Left ventricle myocardium inferior (tissue), 1 donor: ENCODE results near the gene MCOLN3. TPM values are rescaled to one million over a fixed set of nuclear protein-coding genes. Genes with fewer than 3 reads are reported as not detected.

ENCODE experiments used
- DNase-seq: peaks from one replicate; pipeline ENCODE4 v3.0.0-alpha.2; 2020
- H3K27ac ChIP-seq: fragments of 200-600 bp; replicated peaks from 2 replicates; pipeline ENCODE4 v1.8.0; 2021
- H3K27me3 ChIP-seq: fragments of 200-600 bp; 2 replicates; pipeline ENCODE4 v1.8.0; 2021; ENCODE audit warnings: low read depth
- H3K36me3 ChIP-seq: fragments of 200-600 bp; 2 replicates; pipeline ENCODE4 v1.8.0; 2021
- H3K4me1 ChIP-seq: fragments of 200-600 bp; 2 replicates; pipeline ENCODE4 v1.8.0; 2021
- H3K4me3 ChIP-seq: fragments of 200-600 bp; 2 replicates; pipeline ENCODE4 v1.8.0; 2021; ENCODE audit warnings: mild to moderate bottlenecking, moderate library complexity
- H3K9me3 ChIP-seq: fragments of 200-600 bp; replicated peaks from 2 replicates; pipeline ENCODE4 v1.8.0; 2021
- CTCF ChIP-seq: fragments of 200-600 bp; IDR thresholded peaks from 2 replicates; pipeline ENCODE4 v1.8.0; 2021; ENCODE audit warnings: antibody characterized with exemption, mild to moderate bottlenecking, borderline replicate concordance
- intact Hi-C: fragments of 100-400 bp; cut with micrococcal nuclease; formaldehyde crosslinking; loops from one replicate; pipeline ENCODE4 v1.11.0; 2022
- total RNA-seq: library from RNA; stranded (reverse); fragmentation: NEBNext Ultra II Directional; extraction: Animal tissue kit (Norgen Biotek cat#: 25700); gene quantifications from one replicate; pipeline ENCODE4 v1.2.1, GENCODE V29; 2021
- donor health status: DM: no; HTN: yes; CAD: no; lungs with severe emphysema.

MCOLN3 gene
- total RNA-seq, 1 donor from 2014 or later = 0.44 TPM

GRCh38 chr1:84972377-84972987, 75.8 kb downstream of the MCOLN3 start:
- H3K27me3 ChIP-seq = no peaks in the 10 kb centered on the region
- no peak overlapping the region for H3K4me3 ChIP-seq
- H3K36me3 ChIP-seq = no peaks in the 10 kb centered on the region
- no peaks in the 10 kb centered on the region for H3K4me1 ChIP-seq
- H3K9me3 ChIP-seq = no peaks in the 10 kb centered on the region
- DNase-seq = no peak
- intact Hi-C loops = no loop called here
- H3K27ac ChIP-seq = no peak overlapping the region
- TF ChIP-seq CTCF = no peak

- no peaks in the 10 kb centered on the region for H3K27me3 ChIP-seq
- H3K36me3 ChIP-seq = no peaks in the 10 kb centered on the region
- intact Hi-C loops = no loop called here
- no peaks in the 10 kb centered on the region for H3K4me1 ChIP-seq
- H3K4me3 ChIP-seq = no peak overlapping the region
- H3K9me3 ChIP-seq = no peaks in the 10 kb centered on the region
- no peak for DNase-seq
- no peak for TF ChIP-seq CTCF
- no peak overlapping the region for H3K27ac ChIP-seq
These were observed 76.3 kb downstream of the MCOLN3 start for GRCh38 chr1:84971957-84972356.

GRCh38 chr1:84969489-84970250, 78.6 kb downstream of the MCOLN3 start:
- no peaks in the 10 kb centered on the region for H3K9me3 ChIP-seq
- H3K36me3 ChIP-seq = no peaks in the 10 kb centered on the region
- no peak for TF ChIP-seq CTCF
- intact Hi-C loops = no loop called here
- H3K4me3 ChIP-seq = no peak overlapping the region
- no peaks in the 10 kb centered on the region for H3K4me1 ChIP-seq
- no peak overlapping the region for H3K27ac ChIP-seq
- no peaks in the 10 kb centered on the region for H3K27me3 ChIP-seq
- DNase-seq = no peak

- Histone ChIP-seq H3K4me1 (no peaks in the 10 kb centered on the region), H3K27me3 (no peaks in the 10 kb centered on the region), H3K4me3 (no peak overlapping the region), H3K36me3 (no peaks in the 10 kb centered on the region), H3K9me3 (no peaks in the 10 kb centered on the region), H3K27ac (no peak overlapping the region)
- no peak for DNase-seq
- intact Hi-C loops = no loop called here
- TF ChIP-seq CTCF = no peak
These were observed 79.4 kb downstream of the MCOLN3 start for GRCh38 chr1:84968865-84969264.

- DNase-seq = no peak
- Histone ChIP-seq H3K27ac (no peak overlapping the region), H3K27me3 (no peaks in the 10 kb centered on the region), H3K4me1 (no peaks in the 10 kb centered on the region), H3K9me3 (no peaks in the 10 kb centered on the region), H3K4me3 (no peak overlapping the region), H3K36me3 (no peaks in the 10 kb centered on the region)
- intact Hi-C loops = no loop called here
- no peak for TF ChIP-seq CTCF
These were observed 80.2 kb downstream of the MCOLN3 start for GRCh38 chr1:84968101-84968500.

Other genes with a start within 250 kb of the MCOLN3 start
- 16.2 TPM for gene LPAR3, start 155.3 kb downstream of the MCOLN3 start, total RNA-seq
- gene MCOLN2, start 51.4 kb downstream of the MCOLN3 start, total RNA-seq = 0.19 TPM
- gene SYDE2, start 152.5 kb upstream of the MCOLN3 start, total RNA-seq = 21.4 TPM
- 18.5 TPM for gene C1orf52, start 211.2 kb upstream of the MCOLN3 start, total RNA-seq
- gene BCL10, start 228.1 kb upstream of the MCOLN3 start, total RNA-seq = 7.8 TPM